SK-N-SH treated with all-trans-retinoic acid at 6 μM for 48 hours (cell line): ENCODE data around the gene PMVK.

Experiments used
- ATAC-seq: fragments of 200-7000 bp; cut with Tn5 transposase; 3 replicates; pipeline ENCODE4 v1.9.1; 2020; ENCODE audit warnings: mild to moderate bottlenecking, moderate library complexity
- ARNTL ChIP-seq: fragments of 450-650 bp; formaldehyde crosslinking; IDR thresholded peaks from 2 replicates; pipeline ENCODE4 v1.5.0; 2020; ENCODE audit warnings: low read depth, mild to moderate bottlenecking, moderate library complexity, borderline replicate concordance
- BACH2 ChIP-seq: fragments of 250-450 bp; sonication (Bioruptor Pico); IDR thresholded peaks from 2 replicates; pipeline ENCODE4 v1.9.0; 2021; ENCODE audit warnings: mild to moderate bottlenecking, borderline replicate concordance
- CSDC2 ChIP-seq: fragments of 250-450 bp; sonication (Bioruptor Pico); IDR thresholded peaks from 2 replicates; pipeline ENCODE4 v1.5.0; 2020; ENCODE audit warnings: mild to moderate bottlenecking, moderate library complexity
- ESRRG ChIP-seq: fragments of 250-450 bp; sonication (Bioruptor Pico); IDR thresholded peaks from 2 replicates; pipeline ENCODE4 v1.6.1; 2021; ENCODE audit warnings: mild to moderate bottlenecking
- GLIS3 ChIP-seq: fragments of 250-450 bp; sonication (Bioruptor Pico); IDR thresholded peaks from 2 replicates; pipeline ENCODE4 v1.5.0; 2020; ENCODE audit warnings: mild to moderate bottlenecking, moderate library complexity
- OSR1 ChIP-seq: fragments of 250-450 bp; sonication (Bioruptor Pico); IDR thresholded peaks from 2 replicates; pipeline ENCODE4 v1.8.0; 2022; ENCODE audit warnings: moderate library complexity, mild to moderate bottlenecking, inconsistent platforms
- PATZ1 ChIP-seq: fragments of 250-450 bp; sonication (Bioruptor Pico); IDR thresholded peaks from 2 replicates; pipeline ENCODE4 v1.8.0; 2020; ENCODE audit warnings: mild to moderate bottlenecking, moderate library complexity, borderline replicate concordance
- PPARA ChIP-seq: fragments of 250-450 bp; sonication (Bioruptor Pico); IDR thresholded peaks from 2 replicates; pipeline ENCODE4 v1.5.0; 2020; ENCODE audit warnings: mild to moderate bottlenecking, borderline replicate concordance
- SNAI2 ChIP-seq: fragments of 250-450 bp; sonication (Bioruptor Pico); IDR thresholded peaks from 2 replicates; pipeline ENCODE4 v1.5.0; 2020; ENCODE audit warnings: mild to moderate bottlenecking, moderate library complexity
- TCF4 ChIP-seq: fragments of 250-450 bp; sonication (Bioruptor Pico); IDR thresholded peaks from 2 replicates; pipeline ENCODE4 v1.8.0; 2021; ENCODE audit warnings: mild to moderate bottlenecking, moderate library complexity, borderline replicate concordance
- TOX ChIP-seq: fragments of 250-450 bp; sonication (Bioruptor Pico); IDR thresholded peaks from 2 replicates; pipeline ENCODE4 v1.8.0; 2021; ENCODE audit warnings: mild to moderate bottlenecking, moderate library complexity, borderline replicate concordance
- ZC3H10 ChIP-seq: fragments of 250-450 bp; sonication (Bioruptor Pico); IDR thresholded peaks from 2 replicates; pipeline ENCODE4 v1.5.1; 2021; ENCODE audit warnings: mild to moderate bottlenecking, moderate library complexity
- ZFP3 ChIP-seq: fragments of 250-450 bp; sonication (Bioruptor Pico); IDR thresholded peaks from 2 replicates; pipeline ENCODE4 v1.5.0; 2020; ENCODE audit warnings: mild to moderate bottlenecking, moderate library complexity
- ZFP30 ChIP-seq: fragments of 450-650 bp; formaldehyde crosslinking; IDR thresholded peaks from 2 replicates; pipeline ENCODE4 v1.5.0; 2022; ENCODE audit warnings: mild to moderate bottlenecking, moderate library complexity
- ZNF565 ChIP-seq: fragments of 450-650 bp; formaldehyde crosslinking; conservative IDR thresholded peaks from 2 replicates; pipeline ENCODE4 v1.5.0; 2020; ENCODE audit warnings: low read depth, mild to moderate bottlenecking, moderate library complexity
- ZNF70 ChIP-seq: fragments of 450-650 bp; formaldehyde crosslinking; IDR thresholded peaks from 2 replicates; pipeline ENCODE4 v1.5.0; 2020; ENCODE audit warnings: mild to moderate bottlenecking, moderate library complexity
- ZNF8 ChIP-seq: fragments of 450-650 bp; formaldehyde crosslinking; IDR thresholded peaks from 2 replicates; pipeline ENCODE4 v1.5.0; 2020; ENCODE audit warnings: mild to moderate bottlenecking, moderate library complexity
- TF ChIP-seq, protein P1 (sequence below): fragments of 250-450 bp; sonication (Bioruptor Pico); IDR thresholded peaks from 2 replicates; pipeline ENCODE4 v1.5.0; 2020; ENCODE audit warnings: mild to moderate bottlenecking, moderate library complexity
- TF ChIP-seq, protein P2 (sequence below): fragments of 250-450 bp; sonication (Bioruptor Pico); IDR thresholded peaks from 2 replicates; pipeline ENCODE4 v1.8.0; 2021; ENCODE audit warnings: low read depth, mild to moderate bottlenecking, moderate library complexity, borderline replicate concordance
- TF ChIP-seq, protein P3 (sequence below): fragments of 250-450 bp; sonication (Bioruptor Pico); IDR thresholded peaks from 2 replicates; pipeline ENCODE4 v1.5.1; 2021; ENCODE audit warnings: mild to moderate bottlenecking, moderate library complexity

PMVK gene

GRCh38 chr1:154958681-154959425, 22.3 kb upstream of the PMVK start (continued):
- TF ChIP-seq, protein P1, sequence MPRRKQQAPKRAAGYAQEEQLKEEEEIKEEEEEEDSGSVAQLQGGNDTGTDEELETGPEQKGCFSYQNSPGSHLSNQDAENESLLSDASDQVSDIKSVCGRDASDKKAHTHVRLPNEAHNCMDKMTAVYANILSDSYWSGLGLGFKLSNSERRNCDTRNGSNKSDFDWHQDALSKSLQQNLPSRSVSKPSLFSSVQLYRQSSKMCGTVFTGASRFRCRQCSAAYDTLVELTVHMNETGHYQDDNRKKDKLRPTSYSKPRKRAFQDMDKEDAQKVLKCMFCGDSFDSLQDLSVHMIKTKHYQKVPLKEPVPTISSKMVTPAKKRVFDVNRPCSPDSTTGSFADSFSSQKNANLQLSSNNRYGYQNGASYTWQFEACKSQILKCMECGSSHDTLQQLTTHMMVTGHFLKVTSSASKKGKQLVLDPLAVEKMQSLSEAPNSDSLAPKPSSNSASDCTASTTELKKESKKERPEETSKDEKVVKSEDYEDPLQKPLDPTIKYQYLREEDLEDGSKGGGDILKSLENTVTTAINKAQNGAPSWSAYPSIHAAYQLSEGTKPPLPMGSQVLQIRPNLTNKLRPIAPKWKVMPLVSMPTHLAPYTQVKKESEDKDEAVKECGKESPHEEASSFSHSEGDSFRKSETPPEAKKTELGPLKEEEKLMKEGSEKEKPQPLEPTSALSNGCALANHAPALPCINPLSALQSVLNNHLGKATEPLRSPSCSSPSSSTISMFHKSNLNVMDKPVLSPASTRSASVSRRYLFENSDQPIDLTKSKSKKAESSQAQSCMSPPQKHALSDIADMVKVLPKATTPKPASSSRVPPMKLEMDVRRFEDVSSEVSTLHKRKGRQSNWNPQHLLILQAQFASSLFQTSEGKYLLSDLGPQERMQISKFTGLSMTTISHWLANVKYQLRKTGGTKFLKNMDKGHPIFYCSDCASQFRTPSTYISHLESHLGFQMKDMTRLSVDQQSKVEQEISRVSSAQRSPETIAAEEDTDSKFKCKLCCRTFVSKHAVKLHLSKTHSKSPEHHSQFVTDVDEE (CRISPR knock-in tag), result no peak
- no peak for TF ChIP-seq SNAI2 (CRISPR knock-in tag)
- TF ChIP-seq ZC3H10 (CRISPR knock-in tag), result no peak
- no peak for TF ChIP-seq GLIS3 (CRISPR knock-in tag)

DNA sequence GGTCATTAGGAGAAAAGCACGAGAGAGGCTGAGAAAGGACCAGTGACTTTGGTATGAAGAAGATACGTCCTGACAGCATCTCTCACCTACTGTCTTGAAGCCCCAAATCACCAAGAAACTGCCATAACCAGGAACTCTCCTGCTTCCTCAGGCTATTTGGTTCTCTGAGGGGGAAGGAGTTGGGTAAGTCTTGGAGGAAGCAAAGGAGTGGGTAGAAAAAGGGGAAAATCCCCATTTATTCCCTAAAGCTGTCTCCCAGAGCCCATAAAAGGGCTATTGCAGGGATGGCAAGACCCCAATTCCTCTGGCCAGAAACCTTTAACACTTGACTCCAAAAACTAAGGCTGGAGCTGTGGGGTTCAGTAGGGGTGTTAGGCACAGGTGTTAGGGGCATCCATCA, 21.5 kb upstream of the PMVK start:
- ATAC-seq, result no peak

GRCh38 chr1:154957091-154957657, 20.7 kb upstream of the PMVK start:
- TF ChIP-seq ZNF565 (no peak), OSR1 (CRISPR knock-in tag) (no peak)
- TF ChIP-seq, protein P2, sequence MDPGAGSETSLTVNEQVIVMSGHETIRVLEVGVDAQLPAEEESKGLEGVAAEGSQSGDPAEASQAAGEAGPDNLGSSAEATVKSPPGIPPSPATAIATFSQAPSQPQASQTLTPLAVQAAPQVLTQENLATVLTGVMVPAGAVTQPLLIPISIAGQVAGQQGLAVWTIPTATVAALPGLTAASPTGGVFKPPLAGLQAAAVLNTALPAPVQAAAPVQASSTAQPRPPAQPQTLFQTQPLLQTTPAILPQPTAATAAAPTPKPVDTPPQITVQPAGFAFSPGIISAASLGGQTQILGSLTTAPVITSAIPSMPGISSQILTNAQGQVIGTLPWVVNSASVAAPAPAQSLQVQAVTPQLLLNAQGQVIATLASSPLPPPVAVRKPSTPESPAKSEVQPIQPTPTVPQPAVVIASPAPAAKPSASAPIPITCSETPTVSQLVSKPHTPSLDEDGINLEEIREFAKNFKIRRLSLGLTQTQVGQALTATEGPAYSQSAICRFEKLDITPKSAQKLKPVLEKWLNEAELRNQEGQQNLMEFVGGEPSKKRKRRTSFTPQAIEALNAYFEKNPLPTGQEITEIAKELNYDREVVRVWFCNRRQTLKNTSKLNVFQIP (CRISPR knock-in tag), result no peak
- ATAC-seq, result no peak

More for the DNA sequence above, 21.5 kb upstream of the PMVK start:
- TF ChIP-seq BACH2 (CRISPR knock-in tag) (no peak), ZC3H10 (CRISPR knock-in tag) (no peak), OSR1 (CRISPR knock-in tag) (no peak), ZNF70 (CRISPR knock-in tag) (no peak), ESRRG (no peak)
- TF ChIP-seq, protein P3, sequence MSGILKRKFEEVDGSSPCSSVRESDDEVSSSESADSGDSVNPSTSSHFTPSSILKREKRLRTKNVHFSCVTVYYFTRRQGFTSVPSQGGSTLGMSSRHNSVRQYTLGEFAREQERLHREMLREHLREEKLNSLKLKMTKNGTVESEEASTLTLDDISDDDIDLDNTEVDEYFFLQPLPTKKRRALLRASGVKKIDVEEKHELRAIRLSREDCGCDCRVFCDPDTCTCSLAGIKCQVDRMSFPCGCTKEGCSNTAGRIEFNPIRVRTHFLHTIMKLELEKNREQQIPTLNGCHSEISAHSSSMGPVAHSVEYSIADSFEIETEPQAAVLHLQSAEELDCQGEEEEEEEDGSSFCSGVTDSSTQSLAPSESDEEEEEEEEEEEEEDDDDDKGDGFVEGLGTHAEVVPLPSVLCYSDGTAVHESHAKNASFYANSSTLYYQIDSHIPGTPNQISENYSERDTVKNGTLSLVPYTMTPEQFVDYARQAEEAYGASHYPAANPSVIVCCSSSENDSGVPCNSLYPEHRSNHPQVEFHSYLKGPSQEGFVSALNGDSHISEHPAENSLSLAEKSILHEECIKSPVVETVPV (CRISPR knock-in tag), result no peak

GRCh38 chr1:154956544-154956941, 20.0 kb upstream of the PMVK start:
- ATAC-seq, result no peak
- TF ChIP-seq, protein P2 (CRISPR knock-in tag), result no peak
- TF ChIP-seq OSR1 (CRISPR knock-in tag) (no peak), ZFP30 (CRISPR knock-in tag) (no peak), PATZ1 (no peak), TOX (CRISPR knock-in tag) (no peak), SNAI2 (CRISPR knock-in tag) (no peak), ZNF70 (CRISPR knock-in tag) (no peak), GLIS3 (CRISPR knock-in tag) (no peak), CSDC2 (CRISPR knock-in tag) (no peak), ZFP3 (CRISPR knock-in tag) (no peak), ZNF8 (CRISPR knock-in tag) (no peak), BACH2 (CRISPR knock-in tag) (no peak), ESRRG (no peak), ARNTL (CRISPR knock-in tag) (no peak), TCF4 (CRISPR knock-in tag) (no peak), PPARA (CRISPR knock-in tag) (no peak)
- TF ChIP-seq, protein P3 (CRISPR knock-in tag), result no peak
